ENCODE data around the gene MFN2. TPM values are rescaled to one million over a fixed set of nuclear protein-coding genes. Genes with fewer than 3 reads are reported as not detected.

MFN2 gene
- total and polyA plus RNA-seq, 9 donors: 27.8 to 77.0 (median 55.8) TPM

DNA sequence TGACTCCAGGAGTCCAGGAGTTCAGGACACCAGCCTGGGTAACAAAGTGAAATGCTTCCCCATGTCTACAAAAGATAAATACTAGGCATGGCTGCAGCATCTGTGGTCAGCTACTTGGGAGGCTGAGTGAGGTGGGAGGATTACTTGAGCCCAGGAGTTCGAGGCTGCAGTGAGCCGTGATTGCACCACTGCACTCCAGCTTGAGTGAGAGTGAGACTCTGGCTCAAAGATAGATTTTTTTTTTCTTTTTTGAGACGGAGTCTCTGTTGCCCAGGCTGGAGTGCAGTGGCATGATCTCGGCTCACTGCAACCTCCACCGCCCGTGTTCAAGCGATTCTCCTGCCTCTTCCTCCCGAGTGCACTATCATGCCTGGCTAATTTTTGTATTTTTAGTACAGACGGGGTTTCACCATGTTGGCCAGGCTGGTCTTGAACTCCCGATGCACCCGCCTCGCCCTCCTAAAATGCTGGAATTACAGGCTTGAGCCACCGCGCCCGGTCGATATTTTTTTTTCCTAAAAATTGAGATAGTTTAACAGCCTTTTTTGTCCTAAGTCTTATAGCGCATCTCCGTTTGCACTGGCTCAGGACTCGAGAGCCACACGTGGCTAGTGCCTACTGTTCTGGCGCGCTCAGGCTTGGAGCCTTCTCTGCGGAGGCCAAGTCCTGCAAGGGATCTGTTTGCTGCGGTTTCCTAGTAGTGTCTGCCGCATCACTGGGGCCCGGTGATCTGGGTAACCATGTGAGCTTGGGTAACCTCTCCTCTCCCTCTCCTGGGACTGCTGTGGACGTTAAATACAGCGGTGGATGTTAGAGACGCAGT, 1.0 kb upstream of the MFN2 start:
- peaks cover 6% of the 10 kb centered on the region for H3K4me1 ChIP-seq (ENCODE audit: insufficient read depth)
- no peaks in the 10 kb centered on the region for H3K36me3 ChIP-seq
- peak in 1 of 5 donors; percentile 78 for DNase-seq

DNA sequence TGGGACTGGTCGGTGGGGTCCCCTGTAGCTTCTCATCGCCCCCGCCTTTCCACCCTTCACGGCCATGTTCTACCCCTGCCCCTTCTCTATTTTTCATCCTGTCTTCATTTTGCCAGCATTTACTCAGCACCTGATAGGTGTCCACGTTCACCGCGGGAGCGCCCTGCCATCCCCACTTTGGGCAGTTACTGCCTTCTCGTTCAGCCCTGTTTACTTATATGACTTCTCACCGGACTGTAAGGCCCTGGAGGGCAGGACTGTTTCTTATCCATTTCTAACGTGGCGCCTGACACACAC, 380 bp downstream of the MFN2 start:
- no peaks in the 10 kb centered on the region for H3K9me3 ChIP-seq
- H3K27ac ChIP-seq: peak overlapping the region; percentile 88 to 91
- DNase-seq: no peak
- intact Hi-C loops (cut with DNase I): no loop called here
- H3K4me1 ChIP-seq (ENCODE audit: insufficient read depth): peaks cover 6% of the 10 kb centered on the region
- no peaks in the 10 kb centered on the region for H3K36me3 ChIP-seq
- H3K27me3 ChIP-seq: no peaks in the 10 kb centered on the region
- no peak for TF ChIP-seq EP300 (IDR thresholded peaks at IDR 0.05)
- no peak for TF ChIP-seq POLR2A (IDR thresholded peaks at IDR 0.05)
- TF ChIP-seq, protein P1, sequence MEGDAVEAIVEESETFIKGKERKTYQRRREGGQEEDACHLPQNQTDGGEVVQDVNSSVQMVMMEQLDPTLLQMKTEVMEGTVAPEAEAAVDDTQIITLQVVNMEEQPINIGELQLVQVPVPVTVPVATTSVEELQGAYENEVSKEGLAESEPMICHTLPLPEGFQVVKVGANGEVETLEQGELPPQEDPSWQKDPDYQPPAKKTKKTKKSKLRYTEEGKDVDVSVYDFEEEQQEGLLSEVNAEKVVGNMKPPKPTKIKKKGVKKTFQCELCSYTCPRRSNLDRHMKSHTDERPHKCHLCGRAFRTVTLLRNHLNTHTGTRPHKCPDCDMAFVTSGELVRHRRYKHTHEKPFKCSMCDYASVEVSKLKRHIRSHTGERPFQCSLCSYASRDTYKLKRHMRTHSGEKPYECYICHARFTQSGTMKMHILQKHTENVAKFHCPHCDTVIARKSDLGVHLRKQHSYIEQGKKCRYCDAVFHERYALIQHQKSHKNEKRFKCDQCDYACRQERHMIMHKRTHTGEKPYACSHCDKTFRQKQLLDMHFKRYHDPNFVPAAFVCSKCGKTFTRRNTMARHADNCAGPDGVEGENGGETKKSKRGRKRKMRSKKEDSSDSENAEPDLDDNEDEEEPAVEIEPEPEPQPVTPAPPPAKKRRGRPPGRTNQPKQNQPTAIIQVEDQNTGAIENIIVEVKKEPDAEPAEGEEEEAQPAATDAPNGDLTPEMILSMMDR (IDR thresholded peaks at IDR 0.05): no peak
- 0 to 2% (median 1%) methylated on average over 12 of the region's 12 CpGs for WGBS, 3 donors
- H3K4me3 ChIP-seq: peak overlapping the region; percentile 97

More for the DNA sequence above, 1.0 kb upstream of the MFN2 start:
- peak overlapping the region; percentile 97 for H3K4me3 ChIP-seq
- intact Hi-C loops (cut with DNase I): no loop called here
- 29 to 39% (median 36%) methylated on average over 29 of the region's 29 CpGs for WGBS, 3 donors
- H3K27me3 ChIP-seq: no peaks in the 10 kb centered on the region
- no peaks in the 10 kb centered on the region for H3K9me3 ChIP-seq
- peak overlapping the region; percentile 88 to 91 for H3K27ac ChIP-seq
- TF ChIP-seq EP300 (IDR thresholded peaks at IDR 0.05) (no peak), POLR2A (IDR thresholded peaks at IDR 0.05) (no peak)
- TF ChIP-seq, protein P1 (IDR thresholded peaks at IDR 0.05): no peak

DNA sequence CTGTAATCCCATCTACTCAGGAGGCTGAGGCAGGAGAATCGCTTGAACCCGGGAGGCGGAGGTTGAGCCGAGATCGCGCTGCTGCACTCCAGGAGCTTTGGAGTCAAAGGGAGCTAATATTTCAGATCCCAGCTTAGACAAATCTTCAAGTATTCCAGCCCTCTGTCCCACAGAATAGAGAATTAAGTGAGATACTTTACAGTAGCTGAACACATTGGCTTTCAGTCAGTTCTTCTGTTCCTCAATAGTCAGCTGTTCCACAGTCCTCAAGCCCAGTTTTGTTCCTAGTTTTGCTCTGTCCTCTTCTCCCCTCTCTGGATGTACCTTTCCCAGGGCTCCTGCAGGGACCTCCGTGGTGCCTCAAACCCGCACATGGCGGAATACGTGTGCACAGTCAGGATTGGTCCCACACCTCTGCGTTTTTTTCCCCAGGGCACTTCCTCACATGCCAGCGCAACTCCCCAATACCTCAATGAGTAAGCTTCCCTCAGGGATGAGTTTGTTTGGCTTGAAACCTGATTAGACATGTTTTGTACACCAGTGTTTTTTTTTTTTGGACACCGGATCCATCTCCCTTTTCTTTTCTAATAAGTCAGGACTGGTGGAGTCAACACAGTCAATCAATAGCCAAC, 1.2 kb downstream of the MFN2 start:
- TF ChIP-seq EP300 (IDR thresholded peaks at IDR 0.05) (no peak), POLR2A (IDR thresholded peaks at IDR 0.05) (no peak)
- TF ChIP-seq, protein P1 (IDR thresholded peaks at IDR 0.05): no peak
- Histone ChIP-seq H3K27ac (peak overlapping the region in 1 of 2 donors; percentile 88), H3K27me3 (no peaks in the 10 kb centered on the region), H3K36me3 (no peaks in the 10 kb centered on the region), H3K9me3 (no peaks in the 10 kb centered on the region), H3K4me1 (ENCODE audit: insufficient read depth) (peaks cover 6% of the 10 kb centered on the region), H3K4me3 (no peak overlapping the region)
- intact Hi-C loops (cut with DNase I): no loop called here
- WGBS, 3 donors: 80 to 88% (median 83%) methylated on average over 13 of the region's 13 CpGs
- no peak for DNase-seq

DNA sequence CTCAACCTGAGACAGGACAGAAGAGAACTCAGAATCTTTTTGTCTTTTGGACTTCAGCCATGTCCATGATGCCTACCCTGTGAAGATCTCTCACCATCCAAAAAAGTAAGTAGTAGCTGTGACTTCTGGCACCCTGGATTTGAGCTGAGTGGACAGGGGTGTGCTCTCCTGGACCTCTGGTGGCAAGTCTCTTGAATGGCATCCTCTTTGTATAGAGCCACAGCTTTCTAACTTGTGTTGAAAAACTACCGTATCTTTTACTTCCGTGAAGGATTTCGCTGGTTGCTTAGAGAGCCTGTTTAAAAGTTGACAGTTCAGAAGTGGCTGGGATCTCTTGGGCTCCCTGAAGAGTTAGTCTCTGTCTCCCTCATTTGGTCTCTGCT, 1.8 kb downstream of the MFN2 start:
- H3K4me1 ChIP-seq (ENCODE audit: insufficient read depth): peaks cover 6% of the 10 kb centered on the region
- intact Hi-C loops (cut with DNase I): no loop called here
- no peak overlapping the region for H3K4me3 ChIP-seq
- H3K9me3 ChIP-seq: no peaks in the 10 kb centered on the region
- WGBS, 3 donors: 47 to 77% (median 56%) methylated on average over 3 of the region's 3 CpGs
- no peaks in the 10 kb centered on the region for H3K36me3 ChIP-seq
- H3K27me3 ChIP-seq: no peaks in the 10 kb centered on the region
- TF ChIP-seq, protein P1 (IDR thresholded peaks at IDR 0.05): no peak
- TF ChIP-seq EP300 (IDR thresholded peaks at IDR 0.05) (no peak), POLR2A (IDR thresholded peaks at IDR 0.05) (no peak)
- no peak overlapping the region for H3K27ac ChIP-seq
- DNase-seq: no peak
